IPS-18c (cell line): Measurements from ENCODE around the gene SLC9A9.

Experiments
- H3K4me3 ChIP-seq: 2 replicates; pipeline ENCODE4 v1.7.0; 2013; ENCODE audit warnings: low read depth, mild to moderate bottlenecking, low read length, moderate library complexity; ENCODE audit not compliant: insufficient read depth
- H3K9me3 ChIP-seq: one replicate; pipeline ENCODE4 v1.6.1; 2013; ENCODE audit warnings: mild to moderate bottlenecking, low read length, moderate library complexity; ENCODE audit not compliant: control insufficient read depth, insufficient read depth

The SLC9A9 gene

DNA sequence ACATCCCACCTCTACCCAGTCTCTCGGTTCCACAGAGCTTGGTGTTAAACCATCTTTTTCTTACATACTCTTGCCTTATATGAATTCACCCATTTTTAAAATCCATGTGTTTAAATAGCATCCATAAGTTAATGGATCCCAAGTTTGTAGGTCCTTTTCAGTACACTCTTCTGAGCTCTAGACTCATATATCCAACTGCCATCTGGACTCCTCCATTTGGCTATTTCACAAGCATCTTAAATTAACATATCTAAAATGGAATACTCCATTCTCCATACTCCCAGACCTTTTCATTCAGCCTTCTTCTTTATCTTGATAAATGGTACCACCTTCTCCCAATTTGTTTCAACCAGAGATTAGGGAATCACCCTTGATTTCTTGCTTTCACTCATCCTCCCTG, 615.3 kb downstream of the SLC9A9 start:
- H3K4me3 ChIP-seq: no peak overlapping the region

GRCh38 chr3:143228405-143228804, 619.9 kb downstream of the SLC9A9 start:
- Histone ChIP-seq H3K4me3 (no peak overlapping the region), H3K9me3 (no peaks in the 10 kb centered on the region)

More for the DNA sequence above, 615.3 kb downstream of the SLC9A9 start:
- no peaks in the 10 kb centered on the region for H3K9me3 ChIP-seq

GRCh38 chr3:143226678-143227291, 621.5 kb downstream of the SLC9A9 start:
- H3K9me3 ChIP-seq: no peaks in the 10 kb centered on the region
- no peak overlapping the region for H3K4me3 ChIP-seq

DNA sequence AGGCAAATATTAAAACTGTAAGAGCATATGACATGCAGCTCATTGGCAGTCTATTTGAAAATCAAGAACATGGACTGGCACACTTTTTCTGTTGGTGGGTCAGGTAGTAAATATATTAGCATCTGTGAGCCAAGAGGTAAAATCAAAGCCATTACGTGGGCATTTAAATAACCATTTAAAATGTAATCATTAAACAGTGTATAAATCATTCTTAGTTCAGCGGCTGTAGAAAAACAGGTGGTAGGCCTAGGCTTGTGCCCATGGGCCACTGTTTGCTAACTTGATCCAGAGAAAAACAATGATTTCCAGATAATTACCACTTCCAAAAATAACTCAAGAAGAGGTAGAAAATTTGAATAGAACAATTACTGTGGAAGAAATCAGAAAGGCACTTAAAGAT, 623.6 kb downstream of the SLC9A9 start:
- H3K9me3 ChIP-seq: no peaks in the 10 kb centered on the region
- no peak overlapping the region for H3K4me3 ChIP-seq

GRCh38 chr3:143222981-143223380, 625.3 kb downstream of the SLC9A9 start:
- no peak overlapping the region for H3K4me3 ChIP-seq
- H3K9me3 ChIP-seq: no peaks in the 10 kb centered on the region

- Histone ChIP-seq H3K4me3 (no peak overlapping the region), H3K9me3 (no peaks in the 10 kb centered on the region)
Measured at GRCh38 chr3:143222505-143222904, 625.8 kb downstream of the SLC9A9 start.

DNA sequence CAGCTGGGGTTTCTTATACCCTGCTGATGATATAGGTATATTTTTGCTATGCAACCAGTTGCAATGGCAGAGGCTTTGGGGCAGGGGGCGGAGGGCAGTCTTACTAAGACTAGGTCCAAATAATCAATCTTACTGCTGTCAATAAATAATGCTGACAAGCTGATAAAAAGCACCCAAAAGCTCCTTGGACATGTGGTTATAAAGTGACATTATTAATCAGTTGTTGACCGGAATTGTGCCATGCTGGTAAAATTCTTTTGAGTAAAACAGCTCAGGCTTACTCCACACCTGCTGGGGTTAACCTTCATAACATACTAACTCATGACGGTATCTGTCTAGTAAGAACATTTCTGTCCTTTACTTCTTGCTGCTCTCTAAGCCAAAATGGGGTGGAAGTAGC, 626.8 kb downstream of the SLC9A9 start:
- Histone ChIP-seq H3K9me3 (no peaks in the 10 kb centered on the region), H3K4me3 (no peak overlapping the region)

DNA sequence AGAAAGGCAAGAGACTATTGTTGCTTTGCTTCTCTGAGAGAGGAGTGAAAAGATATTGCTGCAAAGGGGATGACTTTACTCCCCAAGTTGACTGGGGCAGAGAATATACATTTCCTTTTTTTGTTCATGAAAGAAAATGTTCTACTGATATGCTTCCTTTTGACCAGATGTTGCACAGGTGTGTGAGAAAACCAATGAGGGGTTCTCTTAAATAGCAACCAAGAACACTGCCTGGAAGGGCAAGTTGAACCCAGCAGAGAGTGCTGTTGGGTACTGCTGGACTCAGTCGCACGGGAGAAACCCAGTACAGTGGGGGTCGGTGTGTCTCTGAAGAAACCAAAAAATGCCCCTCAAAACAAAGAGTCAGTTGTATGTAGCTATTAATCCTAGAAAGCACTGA, 627.5 kb downstream of the SLC9A9 start:
- Histone ChIP-seq H3K9me3 (no peaks in the 10 kb centered on the region), H3K4me3 (no peak overlapping the region)

DNA sequence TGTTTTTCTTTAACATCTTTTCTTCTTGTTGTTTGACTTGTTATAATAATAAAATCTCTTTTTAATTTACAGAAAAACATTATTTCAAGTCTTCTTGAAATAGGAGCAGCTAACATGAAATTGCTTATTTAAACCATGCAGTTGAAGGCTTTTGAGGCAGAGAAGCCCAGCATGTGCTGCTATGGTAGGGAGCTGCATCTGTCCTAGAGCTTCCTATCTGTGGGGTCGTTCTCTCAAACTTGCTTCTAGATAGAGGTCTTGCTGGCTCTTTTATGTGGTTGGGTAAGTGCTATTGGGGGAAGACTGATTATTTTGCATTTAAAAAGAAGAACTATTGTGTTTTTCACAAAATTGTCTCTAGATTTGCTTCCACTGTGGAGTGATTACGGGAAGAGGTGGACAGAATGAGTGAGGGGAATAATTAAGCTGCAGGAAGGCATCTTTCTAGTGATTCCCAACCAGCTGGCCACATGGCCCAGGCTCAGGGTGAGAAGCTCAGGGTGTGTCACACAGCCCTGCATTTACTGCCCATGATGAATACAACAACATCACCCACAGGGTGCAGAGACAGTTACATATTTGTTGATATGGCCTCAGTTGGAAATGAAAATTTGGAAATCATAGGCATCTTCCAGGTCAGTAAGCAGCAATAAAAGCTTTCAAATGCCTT, 630.0 kb downstream of the SLC9A9 start:
- no peak overlapping the region for H3K4me3 ChIP-seq
- H3K9me3 ChIP-seq: no peaks in the 10 kb centered on the region

- no peak overlapping the region for H3K4me3 ChIP-seq
Measured at GRCh38 chr3:143217283-143217682, 631.0 kb downstream of the SLC9A9 start.

GRCh38 chr3:143216709-143217182, 631.5 kb downstream of the SLC9A9 start:
- no peaks in the 10 kb centered on the region for H3K9me3 ChIP-seq

More at GRCh38 chr3:143217283-143217682, 631.0 kb downstream of the SLC9A9 start:
- H3K9me3 ChIP-seq: no peaks in the 10 kb centered on the region

More at GRCh38 chr3:143216709-143217182, 631.5 kb downstream of the SLC9A9 start:
- H3K4me3 ChIP-seq: no peak overlapping the region
